MM.1S (cell line): ENCODE measurements around the gene TUBA4B.

Source experiments
- EZH2 ChIP-seq: fragments of 300-600 bp; sonication (generic); optimal IDR thresholded peaks from 2 replicates; pipeline ENCODE3; 2017; ENCODE audit warnings: low read depth, mild to moderate bottlenecking, antibody characterized with exemption, low read length, mixed read lengths
- TF ChIP-seq, protein P1 (sequence below): fragments of 300-600 bp; sonication (generic); IDR thresholded peaks from 2 replicates; pipeline ENCODE4 v1.5.1; 2016; ENCODE audit warnings: antibody characterized with exemption, low read length, mixed read lengths

DNA sequence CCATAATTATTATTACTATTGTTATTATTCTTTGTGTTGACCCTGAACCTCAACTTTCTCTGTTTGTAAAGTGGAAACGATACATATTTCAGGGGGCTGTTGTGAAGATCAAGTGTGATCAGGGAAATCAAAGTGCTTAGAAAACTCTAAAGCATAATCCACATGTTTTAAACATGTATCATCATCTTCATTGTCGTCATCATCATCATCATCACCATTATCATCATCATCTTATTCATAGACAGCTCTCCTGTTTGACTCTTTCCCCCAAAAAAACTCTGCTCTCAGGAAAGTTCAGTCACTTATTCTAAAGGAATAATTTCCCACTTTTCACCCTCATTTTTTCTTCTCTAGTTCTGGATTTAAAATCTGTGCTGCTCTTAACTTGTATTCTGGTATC, 51.2 kb downstream of the TUBA4B start:
- TF ChIP-seq, protein P1, sequence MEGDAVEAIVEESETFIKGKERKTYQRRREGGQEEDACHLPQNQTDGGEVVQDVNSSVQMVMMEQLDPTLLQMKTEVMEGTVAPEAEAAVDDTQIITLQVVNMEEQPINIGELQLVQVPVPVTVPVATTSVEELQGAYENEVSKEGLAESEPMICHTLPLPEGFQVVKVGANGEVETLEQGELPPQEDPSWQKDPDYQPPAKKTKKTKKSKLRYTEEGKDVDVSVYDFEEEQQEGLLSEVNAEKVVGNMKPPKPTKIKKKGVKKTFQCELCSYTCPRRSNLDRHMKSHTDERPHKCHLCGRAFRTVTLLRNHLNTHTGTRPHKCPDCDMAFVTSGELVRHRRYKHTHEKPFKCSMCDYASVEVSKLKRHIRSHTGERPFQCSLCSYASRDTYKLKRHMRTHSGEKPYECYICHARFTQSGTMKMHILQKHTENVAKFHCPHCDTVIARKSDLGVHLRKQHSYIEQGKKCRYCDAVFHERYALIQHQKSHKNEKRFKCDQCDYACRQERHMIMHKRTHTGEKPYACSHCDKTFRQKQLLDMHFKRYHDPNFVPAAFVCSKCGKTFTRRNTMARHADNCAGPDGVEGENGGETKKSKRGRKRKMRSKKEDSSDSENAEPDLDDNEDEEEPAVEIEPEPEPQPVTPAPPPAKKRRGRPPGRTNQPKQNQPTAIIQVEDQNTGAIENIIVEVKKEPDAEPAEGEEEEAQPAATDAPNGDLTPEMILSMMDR, result no peak
- no peak for TF ChIP-seq EZH2
